ENCODE data around the gene ADNP. TPM values are rescaled to one million over a fixed set of nuclear protein-coding genes. Genes with fewer than 3 reads are reported as not detected.

ADNP gene
- total RNA-seq, 1 donor from 2014 or later = 60.2 TPM

DNA sequence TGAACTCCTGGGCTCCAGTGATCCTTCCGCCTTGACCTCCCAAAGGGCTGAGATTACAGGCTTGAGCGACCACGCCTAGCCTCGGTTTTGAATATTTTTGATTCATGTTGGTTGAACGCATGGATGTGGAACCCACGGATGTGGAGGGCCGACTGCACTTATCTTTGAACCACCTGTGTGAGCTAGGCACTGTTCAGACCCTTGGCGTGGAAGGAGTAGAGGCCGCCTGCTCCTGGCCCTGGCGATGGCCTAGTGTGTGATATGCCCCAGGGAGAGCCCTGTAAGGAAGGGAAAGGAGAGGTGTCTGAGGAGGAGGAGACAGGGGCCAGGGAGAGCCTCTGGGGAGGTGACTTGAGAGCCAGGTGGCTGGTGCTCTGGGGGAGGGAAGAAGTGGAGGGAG, 72.1 kb downstream of the ADNP start:
- DNase-seq (ENCODE audit: low spot score) = no peak
- Mint-ChIP-seq H3K9me3 (ENCODE audit: low read depth) (no peaks in the 10 kb centered on the region), H3K4me3 (ENCODE audit: unreplicated experiment) (no peak overlapping the region), H3K27ac (ENCODE audit: unreplicated experiment) (no peak overlapping the region), H3K27me3 (ENCODE audit: low read depth) (no peaks in the 10 kb centered on the region), H3K4me1 (ENCODE audit: low read depth) (no peaks in the 10 kb centered on the region), H3K36me3 (ENCODE audit: low read depth) (no peaks in the 10 kb centered on the region)
- TF ChIP-seq, protein P1, sequence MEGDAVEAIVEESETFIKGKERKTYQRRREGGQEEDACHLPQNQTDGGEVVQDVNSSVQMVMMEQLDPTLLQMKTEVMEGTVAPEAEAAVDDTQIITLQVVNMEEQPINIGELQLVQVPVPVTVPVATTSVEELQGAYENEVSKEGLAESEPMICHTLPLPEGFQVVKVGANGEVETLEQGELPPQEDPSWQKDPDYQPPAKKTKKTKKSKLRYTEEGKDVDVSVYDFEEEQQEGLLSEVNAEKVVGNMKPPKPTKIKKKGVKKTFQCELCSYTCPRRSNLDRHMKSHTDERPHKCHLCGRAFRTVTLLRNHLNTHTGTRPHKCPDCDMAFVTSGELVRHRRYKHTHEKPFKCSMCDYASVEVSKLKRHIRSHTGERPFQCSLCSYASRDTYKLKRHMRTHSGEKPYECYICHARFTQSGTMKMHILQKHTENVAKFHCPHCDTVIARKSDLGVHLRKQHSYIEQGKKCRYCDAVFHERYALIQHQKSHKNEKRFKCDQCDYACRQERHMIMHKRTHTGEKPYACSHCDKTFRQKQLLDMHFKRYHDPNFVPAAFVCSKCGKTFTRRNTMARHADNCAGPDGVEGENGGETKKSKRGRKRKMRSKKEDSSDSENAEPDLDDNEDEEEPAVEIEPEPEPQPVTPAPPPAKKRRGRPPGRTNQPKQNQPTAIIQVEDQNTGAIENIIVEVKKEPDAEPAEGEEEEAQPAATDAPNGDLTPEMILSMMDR (IDR thresholded peaks at IDR 0.05) = no peak

DNA sequence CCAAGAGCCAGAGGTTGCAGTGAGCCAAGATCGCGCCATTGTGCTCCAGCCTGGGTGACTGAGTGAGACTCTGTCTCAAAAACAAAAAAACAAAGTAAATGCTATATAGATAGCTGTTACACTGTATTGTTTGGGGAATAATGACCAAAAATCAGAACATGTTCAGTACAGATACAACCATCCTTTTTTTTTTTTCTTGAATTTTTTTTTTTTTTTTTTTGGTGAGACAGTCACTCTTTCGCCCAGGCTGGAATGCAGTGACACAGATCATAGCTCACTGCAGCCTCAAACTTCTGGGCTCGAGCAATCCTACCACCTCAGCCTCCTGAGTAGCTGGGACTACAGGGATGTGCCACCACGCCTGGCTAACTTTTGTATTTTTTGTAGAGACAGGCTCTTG, 72.7 kb downstream of the ADNP start:
- no peak for DNase-seq (ENCODE audit: low spot score)

DNA sequence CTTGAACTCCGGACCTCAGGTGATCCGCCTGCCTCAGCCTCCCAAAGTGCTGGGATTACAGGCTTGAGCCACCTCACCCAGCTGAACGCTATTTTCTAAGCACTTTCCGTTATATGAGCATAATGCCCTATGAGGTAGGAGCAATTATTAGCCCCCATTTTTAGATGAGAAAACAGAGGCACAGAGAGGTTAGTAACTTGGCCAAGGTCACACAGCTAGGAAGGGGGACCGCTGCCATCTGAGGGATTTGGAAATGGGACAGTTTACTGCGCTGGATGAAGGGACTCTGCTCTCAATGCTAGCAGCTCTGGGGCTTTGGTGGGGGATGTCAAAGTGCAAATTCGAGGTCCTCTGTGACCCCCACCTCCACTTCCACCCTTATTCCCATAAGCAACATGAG, 73.9 kb downstream of the ADNP start:
- no peaks in the 10 kb centered on the region for H3K36me3 Mint-ChIP-seq (ENCODE audit: low read depth)
- H3K27ac Mint-ChIP-seq (ENCODE audit: unreplicated experiment) = no peak overlapping the region
- no peaks in the 10 kb centered on the region for H3K4me1 Mint-ChIP-seq (ENCODE audit: low read depth)
- H3K27me3 Mint-ChIP-seq (ENCODE audit: low read depth) = no peaks in the 10 kb centered on the region
- H3K4me3 Mint-ChIP-seq (ENCODE audit: unreplicated experiment) = no peak overlapping the region
- no peaks in the 10 kb centered on the region for H3K9me3 Mint-ChIP-seq (ENCODE audit: low read depth)
- TF ChIP-seq, protein P1 (IDR thresholded peaks at IDR 0.05) = no peak
- no peak for DNase-seq (ENCODE audit: low spot score)

More for the DNA sequence above, 72.7 kb downstream of the ADNP start:
- no peak overlapping the region for H3K27ac Mint-ChIP-seq (ENCODE audit: unreplicated experiment)
- no peaks in the 10 kb centered on the region for H3K9me3 Mint-ChIP-seq (ENCODE audit: low read depth)
- no peaks in the 10 kb centered on the region for H3K36me3 Mint-ChIP-seq (ENCODE audit: low read depth)
- H3K4me1 Mint-ChIP-seq (ENCODE audit: low read depth) = no peaks in the 10 kb centered on the region
- no peak overlapping the region for H3K4me3 Mint-ChIP-seq (ENCODE audit: unreplicated experiment)
- no peaks in the 10 kb centered on the region for H3K27me3 Mint-ChIP-seq (ENCODE audit: low read depth)
- TF ChIP-seq, protein P1 (IDR thresholded peaks at IDR 0.05) = no peak

DNA sequence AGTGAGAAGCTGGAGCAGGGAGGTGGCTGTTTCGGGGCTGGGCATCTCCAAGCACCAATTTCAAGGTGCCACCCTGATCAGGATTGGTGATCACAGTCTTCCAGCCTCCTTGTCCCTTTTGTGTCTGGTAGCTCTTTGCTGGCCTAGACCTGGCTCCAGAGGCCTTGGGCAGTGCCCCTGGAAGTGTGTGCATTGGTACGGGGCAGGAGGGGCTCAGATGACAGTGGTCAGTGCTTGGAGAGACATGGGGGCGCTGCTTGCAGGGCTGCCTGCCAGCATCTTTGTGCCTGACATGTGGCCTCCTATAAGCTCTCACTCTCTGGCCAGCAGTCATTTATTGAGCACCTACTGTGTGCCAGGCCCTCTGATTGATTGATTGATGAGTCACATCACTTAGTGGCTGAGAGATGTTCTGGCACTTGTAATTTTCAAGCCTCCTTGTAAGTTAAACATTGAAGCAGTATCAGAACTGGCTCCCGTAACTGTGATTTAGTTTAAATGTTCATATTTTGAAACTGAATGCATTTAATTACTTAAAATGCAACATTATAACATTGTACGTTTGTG, 74.7 kb downstream of the ADNP start:
- H3K27ac Mint-ChIP-seq (ENCODE audit: unreplicated experiment) = no peak overlapping the region
- TF ChIP-seq, protein P1 (IDR thresholded peaks at IDR 0.05) = no peak
- DNase-seq (ENCODE audit: low spot score) = no peak
- no peaks in the 10 kb centered on the region for H3K27me3 Mint-ChIP-seq (ENCODE audit: low read depth)
- H3K4me1 Mint-ChIP-seq (ENCODE audit: low read depth) = no peaks in the 10 kb centered on the region
- H3K36me3 Mint-ChIP-seq (ENCODE audit: low read depth) = no peaks in the 10 kb centered on the region
- no peaks in the 10 kb centered on the region for H3K9me3 Mint-ChIP-seq (ENCODE audit: low read depth)
- no peak overlapping the region for H3K4me3 Mint-ChIP-seq (ENCODE audit: unreplicated experiment)

DNA sequence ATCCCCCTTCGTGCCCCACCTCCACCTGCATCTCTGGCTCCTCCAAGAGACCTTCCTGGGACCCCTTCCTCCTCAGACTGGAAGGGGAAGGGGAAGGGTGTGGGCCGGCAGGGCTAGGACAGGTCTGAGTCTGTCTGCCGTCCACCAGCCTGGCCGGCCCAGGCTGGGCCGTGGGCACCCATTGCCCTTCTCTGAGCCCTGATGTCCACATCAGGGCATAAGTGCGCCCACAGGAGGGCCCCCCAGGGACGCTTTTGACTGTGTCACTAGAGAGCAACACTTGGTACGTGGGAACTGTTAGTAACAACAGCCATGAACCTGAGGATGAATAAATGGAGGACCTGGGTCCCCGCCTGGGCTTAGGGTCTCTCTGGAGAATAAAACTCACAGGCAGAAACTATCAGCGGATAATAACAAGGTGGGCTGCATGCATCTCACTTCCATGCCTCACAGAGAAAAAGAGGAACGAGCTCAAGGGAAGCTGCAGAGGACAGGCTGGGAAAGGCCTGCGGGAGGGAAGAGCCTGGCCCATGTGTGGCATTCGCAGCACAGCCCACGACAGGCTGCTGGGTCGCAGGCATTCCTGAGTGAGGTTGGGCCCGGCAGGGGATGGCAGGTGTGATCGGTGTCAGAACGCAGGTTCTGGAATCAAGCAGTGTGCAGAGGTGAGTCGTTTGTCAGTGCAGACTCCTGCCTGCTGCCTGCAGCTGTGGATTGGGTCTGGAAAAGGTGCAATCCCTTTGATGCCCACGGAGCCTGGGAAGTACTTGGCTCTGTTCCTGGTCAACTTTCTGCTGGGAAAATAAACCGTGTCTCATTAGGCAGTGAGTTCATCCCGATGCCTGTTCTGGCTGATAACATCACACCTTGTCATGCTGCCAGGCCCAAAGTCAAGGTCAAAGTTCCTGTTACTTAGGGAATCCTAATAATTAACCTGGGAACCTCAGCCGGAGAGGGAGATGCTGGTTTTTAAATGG, 75.5 kb downstream of the ADNP start:
- Mint-ChIP-seq H3K4me3 (ENCODE audit: unreplicated experiment) (no peak overlapping the region), H3K36me3 (ENCODE audit: low read depth) (no peaks in the 10 kb centered on the region), H3K9me3 (ENCODE audit: low read depth) (no peaks in the 10 kb centered on the region), H3K4me1 (ENCODE audit: low read depth) (no peaks in the 10 kb centered on the region), H3K27ac (ENCODE audit: unreplicated experiment) (peak overlapping the region; percentile 22), H3K27me3 (ENCODE audit: low read depth) (no peaks in the 10 kb centered on the region)
- DNase-seq (ENCODE audit: low spot score) = no peak
- TF ChIP-seq, protein P1 (IDR thresholded peaks at IDR 0.05) = no peak

Data from chondrocyte (in vitro differentiated cells).